Neuronal stem cell (in vitro differentiated cells): ENCODE measurements around the gene CELF4.
A peak's percentile ranks its signal among the peaks of the same experiment; 100 is the strongest.

ENCODE experiments used
- DNase-seq: peaks from one replicate; pipeline ENCODE4 v3.0.0-alpha.2; 2013; ENCODE audit warnings: low spot score
- H2AFZ ChIP-seq: one replicate; pipeline ENCODE4 v1.6.1; 2013; ENCODE audit warnings: mild to moderate bottlenecking, low read length, inconsistent platforms
- H2AK5ac ChIP-seq: 2 replicates; pipeline ENCODE4 v1.6.1; 2013; ENCODE audit warnings: low read depth, mild to moderate bottlenecking, inconsistent platforms, low read length, moderate library complexity, mixed read lengths
- H2BK120ac ChIP-seq: 2 replicates; pipeline ENCODE4 v1.6.1; 2013; ENCODE audit warnings: low read depth, mild to moderate bottlenecking, inconsistent platforms, low read length, moderate library complexity, mixed read lengths
- H2BK12ac ChIP-seq: one replicate; pipeline ENCODE4 v1.6.1; 2013; ENCODE audit warnings: low read length, inconsistent platforms
- H2BK15ac ChIP-seq: 2 replicates; pipeline ENCODE4 v1.6.1; 2013; ENCODE audit warnings: mild to moderate bottlenecking, low read length, inconsistent platforms, mixed read lengths
- H2BK5ac ChIP-seq: one replicate; pipeline ENCODE4 v1.6.1; 2013; ENCODE audit warnings: inconsistent platforms, mild to moderate bottlenecking, low read length, moderate library complexity
- H3K14ac ChIP-seq: one replicate; pipeline ENCODE4 v1.6.1; 2013; ENCODE audit warnings: low read length, inconsistent platforms
- H3K18ac ChIP-seq: 2 replicates; pipeline ENCODE4 v1.6.1; 2013; ENCODE audit warnings: low read length, inconsistent platforms
- H3K23ac ChIP-seq: 2 replicates; pipeline ENCODE4 v1.6.1; 2013; ENCODE audit warnings: low read depth, mild to moderate bottlenecking, mixed read lengths, low read length, inconsistent platforms; ENCODE audit not compliant: poor library complexity
- H3K27ac ChIP-seq: replicated peaks from 3 replicates; pipeline ENCODE4 v1.5.1; 2013; ENCODE audit warnings: low read length, inconsistent platforms
- H3K27me3 ChIP-seq, 3 experiments: 2 replicates each; pipeline ENCODE4 v1.6.1; 2013; ENCODE audit warnings: low read length in 3 of 3, mild to moderate bottlenecking in 2 of 3, inconsistent platforms in 1 of 3, low read depth in 1 of 3, mixed read lengths in 1 of 3, moderate library complexity in 1 of 3; ENCODE audit not compliant: control insufficient read depth in 3 of 3, insufficient read depth in 3 of 3
- H3K36me3 ChIP-seq, 2 donors: replicated peaks in 1 of 2; 2 replicates each; pipeline ENCODE4 v1.6.1; 2013; ENCODE audit warnings: low read length in 2 of 2; ENCODE audit not compliant: control insufficient read depth in 2 of 2, insufficient read depth in 2 of 2
- H3K4ac ChIP-seq: 2 replicates; pipeline ENCODE4 v1.6.1; 2013; ENCODE audit warnings: inconsistent platforms, mild to moderate bottlenecking, low read length, moderate library complexity
- H3K4me1 ChIP-seq, 2 donors: 1 replicate in 1 of 2; 2 replicates in 1 of 2; pipeline ENCODE4 v1.6.1; 2013; ENCODE audit warnings: low read length in 2 of 2, low read depth in 1 of 2; ENCODE audit not compliant: control insufficient read depth in 2 of 2, insufficient read depth in 1 of 2
- H3K4me2 ChIP-seq: one replicate; pipeline ENCODE4 v1.6.1; 2013; ENCODE audit warnings: mild to moderate bottlenecking, low read length, inconsistent platforms; ENCODE audit not compliant: insufficient read depth, poor library complexity, severe bottlenecking
- H3K4me3 ChIP-seq, 2 donors: 2 replicates each; pipeline ENCODE4 v1.5.1; 2013; ENCODE audit warnings: low read length in 2 of 2, mild to moderate bottlenecking in 2 of 2, inconsistent platforms in 1 of 2, moderate library complexity in 1 of 2
- H3K79me1 ChIP-seq: one replicate; pipeline ENCODE4 v1.6.1; 2013; ENCODE audit warnings: low read depth, mild to moderate bottlenecking, inconsistent platforms, low read length, moderate library complexity
- H3K9ac ChIP-seq: one replicate; pipeline ENCODE4 v1.6.1; 2013; ENCODE audit warnings: mild to moderate bottlenecking, low read depth, low read length, inconsistent platforms; ENCODE audit not compliant: poor library complexity
- H3K9me3 ChIP-seq, 2 donors: replicated peaks in 1 of 2; 2 replicates each; pipeline versions ENCODE3 to v1.6.1; 2013; ENCODE audit warnings: low read length in 2 of 2, mild to moderate bottlenecking in 2 of 2, inconsistent platforms in 1 of 2, low read depth in 1 of 2, mixed read lengths in 1 of 2, moderate library complexity in 1 of 2; ENCODE audit not compliant: control insufficient read depth in 2 of 2, insufficient read depth in 1 of 2
- H4K8ac ChIP-seq: one replicate; pipeline ENCODE4 v1.6.1; 2013; ENCODE audit warnings: low read depth, mild to moderate bottlenecking, inconsistent platforms, low read length, moderate library complexity
- H4K91ac ChIP-seq: one replicate; pipeline ENCODE4 v1.6.1; 2013; ENCODE audit warnings: low read length, low read depth, mild to moderate bottlenecking, inconsistent platforms; ENCODE audit not compliant: poor library complexity
- WGBS, 2 donors: extraction: QIAGEN DNeasy Blood & Tissue Kit; methylation state at CpG; one replicate each; pipeline ENCODE4 v1.1.7; 2013; ENCODE audit warnings: missing lambda C conversion rate in 2 of 2, mixed read lengths in 1 of 2; ENCODE audit not compliant: insufficient read length in 2 of 2, insufficient replicate concordance in 1 of 2; ENCODE audit errors: extremely low coverage in 2 of 2; 5-methylcytosine and 5-hydroxymethylcytosine counted together

Gene CELF4

GRCh38 chr18:37502036-37502435 lies 63.6 kb downstream of the CELF4 start:
- no peak for DNase-seq
- no peak overlapping the region for H2BK120ac ChIP-seq
- no peak overlapping the region for H4K8ac ChIP-seq
- H3K14ac ChIP-seq: no peak overlapping the region
- WGBS, 2 donors: no CpG with 5 or more reads among the region's 14 CpGs
- H2BK5ac ChIP-seq: no peak overlapping the region
- H2AFZ ChIP-seq: no peak overlapping the region
- no peak overlapping the region for H3K4me3 ChIP-seq
- H3K4me2 ChIP-seq: no peak overlapping the region
- H2BK12ac ChIP-seq: no peak overlapping the region
- no peak overlapping the region for H3K23ac ChIP-seq
- H3K9me3 ChIP-seq: no peaks in the 10 kb centered on the region
- peaks cover 0 to 21% of the 10 kb centered on the region in 2 donors for H3K4me1 ChIP-seq
- no peak overlapping the region for H2AK5ac ChIP-seq
- no peak overlapping the region for H2BK15ac ChIP-seq
- no peak overlapping the region for H3K27ac ChIP-seq
- no peaks in the 10 kb centered on the region for H3K36me3 ChIP-seq
- no peak overlapping the region for H3K4ac ChIP-seq
- no peaks in the 10 kb centered on the region for H3K79me1 ChIP-seq
- H3K18ac ChIP-seq: peak overlapping the region; percentile 35
- no peak overlapping the region for H4K91ac ChIP-seq
- H3K9ac ChIP-seq: no peak overlapping the region
- no peaks in the 10 kb centered on the region for H3K27me3 ChIP-seq

- no CpG with 5 or more reads among the region's 4 CpGs for WGBS, 2 donors
- Histone ChIP-seq H3K4me3 (no peak overlapping the region), H2BK12ac (no peak overlapping the region), H2AK5ac (peak overlapping the region; percentile 77), H2BK15ac (peak overlapping the region; percentile 15), H3K27me3 (no peaks in the 10 kb centered on the region), H3K9me3 (no peaks in the 10 kb centered on the region), H3K27ac (no peak overlapping the region), H3K9ac (no peak overlapping the region), H3K36me3 (no peaks in the 10 kb centered on the region), H3K23ac (no peak overlapping the region), H3K4ac (no peak overlapping the region), H2AFZ (no peak overlapping the region), H3K18ac (peak overlapping the region; percentile 58), H4K91ac (no peak overlapping the region), H2BK120ac (peak overlapping the region; percentile 21), H3K4me1 (peaks cover 0 to 21% of the 10 kb centered on the region in 2 donors), H3K14ac (no peak overlapping the region), H3K79me1 (no peaks in the 10 kb centered on the region), H2BK5ac (no peak overlapping the region), H4K8ac (no peak overlapping the region), H3K4me2 (no peak overlapping the region)
- DNase-seq: no peak
Observed at GRCh38 chr18:37501136-37501535, 64.5 kb downstream of the CELF4 start.

GRCh38 chr18:37499913-37500312 lies 65.7 kb downstream of the CELF4 start:
- Histone ChIP-seq H3K14ac (no peak overlapping the region), H3K27me3 (no peaks in the 10 kb centered on the region), H2BK15ac (peak overlapping the region; percentile 77), H3K36me3 (no peaks in the 10 kb centered on the region), H3K9ac (no peak overlapping the region), H4K8ac (peak overlapping the region; percentile 88), H3K4me2 (no peak overlapping the region), H3K9me3 (no peaks in the 10 kb centered on the region), H3K4me1 (peaks cover 0 to 21% of the 10 kb centered on the region in 2 donors), H3K18ac (peak overlapping the region; percentile 44), H3K4ac (no peak overlapping the region), H3K4me3 (no peak overlapping the region), H2BK5ac (no peak overlapping the region), H2BK12ac (no peak overlapping the region), H2AK5ac (peak overlapping the region; percentile 93), H3K27ac (no peak overlapping the region), H3K23ac (peak overlapping the region; percentile 5), H3K79me1 (no peaks in the 10 kb centered on the region), H4K91ac (no peak overlapping the region), H2BK120ac (no peak overlapping the region), H2AFZ (no peak overlapping the region)
- WGBS, 2 donors: no CpG with 5 or more reads among the region's 10 CpGs
- no peak for DNase-seq

GRCh38 chr18:37499044-37499443 lies 66.6 kb downstream of the CELF4 start:
- no CpG with 5 or more reads among the region's 4 CpGs for WGBS, 2 donors
- H4K91ac ChIP-seq: no peak overlapping the region
- no peaks in the 10 kb centered on the region for H3K9me3 ChIP-seq
- DNase-seq: no peak
- peak overlapping the region; percentile 45 for H3K23ac ChIP-seq
- no peak overlapping the region for H3K9ac ChIP-seq
- peak overlapping the region; percentile 77 for H2BK15ac ChIP-seq
- no peaks in the 10 kb centered on the region for H3K36me3 ChIP-seq
- H3K14ac ChIP-seq: no peak overlapping the region
- no peaks in the 10 kb centered on the region for H3K79me1 ChIP-seq
- no peak overlapping the region for H3K4me3 ChIP-seq
- peaks cover 0 to 17% of the 10 kb centered on the region in 2 donors for H3K4me1 ChIP-seq
- no peaks in the 10 kb centered on the region for H3K27me3 ChIP-seq
- H3K27ac ChIP-seq: no peak overlapping the region
- H2BK120ac ChIP-seq: no peak overlapping the region
- H2BK5ac ChIP-seq: no peak overlapping the region
- no peak overlapping the region for H3K4ac ChIP-seq
- H2AFZ ChIP-seq: no peak overlapping the region
- no peak overlapping the region for H4K8ac ChIP-seq
- no peak overlapping the region for H2BK12ac ChIP-seq
- H3K4me2 ChIP-seq: peak overlapping the region; percentile 22
- peak overlapping the region; percentile 87 for H3K18ac ChIP-seq
- H2AK5ac ChIP-seq: peak overlapping the region; percentile 7
